CMK (cell line): Measurements from ENCODE around the gene DGKG.
A peak's percentile ranks its signal among the peaks of the same experiment; 100 is the strongest.

ENCODE experiments used
- DNase-seq: peaks from one replicate; pipeline ENCODE4 v3.0.0-alpha.2; 2010; ENCODE audit warnings: low read depth

DGKG gene

GRCh38 chr3:186209810-186210752 is 152.0 kb downstream of the DGKG start:
- peak; percentile 86 for DNase-seq

- no peak for DNase-seq
These were observed 153.6 kb downstream of the DGKG start for GRCh38 chr3:186208296-186208989.

- no peak for DNase-seq
These were observed 154.5 kb downstream of the DGKG start for GRCh38 chr3:186207515-186207914.

- no peak for DNase-seq
These were observed 161.3 kb downstream of the DGKG start for GRCh38 chr3:186200726-186201125.

- DNase-seq: no peak
These were observed 163.6 kb downstream of the DGKG start for GRCh38 chr3:186198442-186198841.

GRCh38 chr3:186194451-186194811 is 167.6 kb downstream of the DGKG start:
- no peak for DNase-seq

- DNase-seq: no peak
These were observed 168.2 kb downstream of the DGKG start for GRCh38 chr3:186193534-186194450.

- DNase-seq: no peak
These were observed 169.2 kb downstream of the DGKG start for GRCh38 chr3:186192823-186193222.

- DNase-seq: no peak
These were observed 172.5 kb downstream of the DGKG start for GRCh38 chr3:186189492-186189891.

GRCh38 chr3:186187401-186188275 is 174.4 kb downstream of the DGKG start:
- no peak for DNase-seq

GRCh38 chr3:186185194-186185787 is 176.7 kb downstream of the DGKG start:
- peak; percentile 68 for DNase-seq

GRCh38 chr3:186184021-186184420 is 178.0 kb downstream of the DGKG start:
- no peak for DNase-seq

- DNase-seq: no peak
These were observed 179.2 kb downstream of the DGKG start for GRCh38 chr3:186182850-186183249.

- DNase-seq: no peak
These were observed 180.1 kb downstream of the DGKG start for GRCh38 chr3:186181901-186182300.

- DNase-seq: no peak
These were observed 181.0 kb downstream of the DGKG start for GRCh38 chr3:186180891-186181481.

- DNase-seq: no peak
These were observed 181.9 kb downstream of the DGKG start for GRCh38 chr3:186180151-186180550.

GRCh38 chr3:186178412-186178811 is 183.6 kb downstream of the DGKG start:
- DNase-seq: no peak

GRCh38 chr3:186176373-186176990 is 185.6 kb downstream of the DGKG start:
- no peak for DNase-seq

GRCh38 chr3:186173224-186173815 is 188.7 kb downstream of the DGKG start:
- no peak for DNase-seq

GRCh38 chr3:186172353-186172752 is 189.7 kb downstream of the DGKG start:
- no peak for DNase-seq
